H9 (cell line): ENCODE data around the gene SCAF1. TPM values are rescaled to one million over a fixed set of nuclear protein-coding genes. Genes with fewer than 3 reads are reported as not detected.

Experiments used
- DNase-seq: peaks from one replicate; pipeline ENCODE4 v3.0.0-alpha.2; 2017
- H2AFZ ChIP-seq: one replicate; pipeline ENCODE4 v1.6.1; 2013; ENCODE audit warnings: mild to moderate bottlenecking, low read length, control low read depth, moderate library complexity
- H2AK5ac ChIP-seq: 2 replicates; pipeline ENCODE4 v1.6.1; 2013; ENCODE audit warnings: low read length, control low read depth, mixed read lengths; ENCODE audit not compliant: insufficient read length
- H2BK120ac ChIP-seq: one replicate; pipeline ENCODE4 v1.6.1; 2013; ENCODE audit warnings: low read depth, mild to moderate bottlenecking, low read length, control low read depth, inconsistent platforms; ENCODE audit not compliant: poor library complexity, severe bottlenecking
- H2BK12ac ChIP-seq: 2 replicates; pipeline ENCODE4 v1.6.1; 2013; ENCODE audit warnings: low read length, control low read depth, mixed read lengths, low read depth; ENCODE audit not compliant: insufficient read length
- H2BK15ac ChIP-seq: 2 replicates; pipeline ENCODE4 v1.6.1; 2013; ENCODE audit warnings: low read depth, low read length, control low read depth
- H2BK20ac ChIP-seq: one replicate; pipeline ENCODE4 v1.6.1; 2013; ENCODE audit warnings: low read depth, mild to moderate bottlenecking, low read length, control low read depth, inconsistent platforms; ENCODE audit not compliant: poor library complexity, severe bottlenecking
- H2BK5ac ChIP-seq: 2 replicates; pipeline ENCODE4 v1.6.1; 2013; ENCODE audit warnings: low read length, control low read depth, mixed read lengths; ENCODE audit not compliant: insufficient read length
- H3K14ac ChIP-seq: 2 replicates; pipeline ENCODE4 v1.6.1; 2013; ENCODE audit warnings: low read length, control low read depth; ENCODE audit not compliant: insufficient read depth
- H3K18ac ChIP-seq: 2 replicates; pipeline ENCODE4 v1.6.1; 2013; ENCODE audit warnings: low read depth, mild to moderate bottlenecking, mixed read lengths, low read length, control low read depth; ENCODE audit not compliant: insufficient read length
- H3K23ac ChIP-seq: 2 replicates; pipeline ENCODE4 v1.6.1; 2013; ENCODE audit warnings: low read length, control low read depth, mixed read lengths, low read depth; ENCODE audit not compliant: insufficient read length
- H3K23me2 ChIP-seq: 2 replicates; pipeline ENCODE4 v1.6.1; 2013; ENCODE audit warnings: low read depth, mild to moderate bottlenecking, mixed read lengths, low read length, control low read depth; ENCODE audit not compliant: insufficient read length, poor library complexity, severe bottlenecking
- H3K27ac ChIP-seq: 2 replicates; pipeline ENCODE4 v1.5.1; 2013; ENCODE audit warnings: low read length, control low read depth, mixed read lengths, low read depth; ENCODE audit not compliant: insufficient read length
- H3K27me3 ChIP-seq: 2 replicates; pipeline ENCODE4 v1.6.1; 2013; ENCODE audit warnings: low read length, control low read depth, inconsistent platforms; ENCODE audit not compliant: insufficient read depth
- H3K4ac ChIP-seq: 2 replicates; pipeline ENCODE4 v1.6.1; 2013; ENCODE audit warnings: low read depth, mild to moderate bottlenecking, control low read depth, inconsistent platforms, low read length, moderate library complexity
- H3K4me1 ChIP-seq: 2 replicates; pipeline ENCODE4 v1.6.1; 2013; ENCODE audit warnings: low read length, control low read depth, inconsistent platforms; ENCODE audit not compliant: insufficient read depth
- H3K4me2 ChIP-seq: 2 replicates; pipeline ENCODE4 v1.6.1; 2013; ENCODE audit warnings: low read length, control low read depth, mixed read lengths; ENCODE audit not compliant: insufficient read length, insufficient read depth
- H3K56ac ChIP-seq: 2 replicates; pipeline ENCODE4 v1.6.1; 2013; ENCODE audit warnings: low read depth, mild to moderate bottlenecking, mixed read lengths, low read length, control low read depth; ENCODE audit not compliant: insufficient read length
- H3K79me1 ChIP-seq: 2 replicates; pipeline ENCODE4 v1.6.1; 2013; ENCODE audit warnings: low read depth, mild to moderate bottlenecking, moderate library complexity, low read length, control low read depth, inconsistent platforms; ENCODE audit not compliant: insufficient read depth, poor library complexity, severe bottlenecking
- H3K79me2 ChIP-seq: 2 replicates; pipeline ENCODE4 v1.6.1; 2013; ENCODE audit warnings: low read length, control low read depth, inconsistent platforms; ENCODE audit not compliant: insufficient read depth
- H3K9ac ChIP-seq: 2 replicates; pipeline ENCODE4 v1.6.1; 2013; ENCODE audit warnings: low read length, control low read depth, mixed read lengths; ENCODE audit not compliant: insufficient read length; ENCODE audit errors: extremely low read depth
- H3K9me3 ChIP-seq: one replicate; pipeline ENCODE4 v1.6.1; 2013; ENCODE audit warnings: low read depth, low read length, inconsistent platforms; ENCODE audit not compliant: control insufficient read depth
- H3T11ph ChIP-seq: one replicate; pipeline ENCODE4 v1.6.1; 2013; ENCODE audit warnings: mild to moderate bottlenecking, low read length, control low read depth, inconsistent platforms
- H4K20me1 ChIP-seq: one replicate; pipeline ENCODE4 v1.6.1; 2013; ENCODE audit not compliant: control insufficient read depth, insufficient read length, insufficient read depth
- H4K5ac ChIP-seq: 2 replicates; pipeline ENCODE4 v1.6.1; 2013; ENCODE audit warnings: low read depth, mild to moderate bottlenecking, mixed read lengths, low read length, control low read depth; ENCODE audit not compliant: insufficient read length
- H4K8ac ChIP-seq: replicated peaks from 2 replicates; pipeline ENCODE4 v1.6.1; 2013; ENCODE audit warnings: low read length, control low read depth, mixed read lengths, low read depth; ENCODE audit not compliant: insufficient read length
- H4K91ac ChIP-seq: 2 replicates; pipeline ENCODE4 v1.6.1; 2013; ENCODE audit warnings: low read depth, mild to moderate bottlenecking, moderate library complexity, mixed read lengths, low read length, control low read depth; ENCODE audit not compliant: insufficient read length
- H3K27ac Mint-ChIP-seq, 3 experiments: 2 replicates in 2 of 3; 3 replicates in 1 of 3; pipeline ENCODE4 v1.8.0; 2020 to 2021; ENCODE audit warnings: mixed read lengths in 3 of 3, mild to moderate bottlenecking in 1 of 3, moderate library complexity in 1 of 3
- H3K27me3 Mint-ChIP-seq: 2 replicates; pipeline ENCODE4 v1.8.0; 2021; ENCODE audit warnings: low read depth, mild to moderate bottlenecking, moderate library complexity, mixed read lengths
- H3K36me3 Mint-ChIP-seq, 3 experiments: 2 replicates in 2 of 3; 3 replicates in 1 of 3; pipeline ENCODE4 v1.8.0; 2020 to 2021; ENCODE audit warnings: low read depth in 3 of 3, mixed read lengths in 3 of 3; ENCODE audit not compliant: insufficient read depth in 1 of 3
- H3K4me1 Mint-ChIP-seq, 2 experiments: 2 replicates each; pipeline ENCODE4 v1.8.0; 2020; ENCODE audit warnings: mixed read lengths in 2 of 2
- H3K4me3 Mint-ChIP-seq, 2 experiments: 2 replicates in 1 of 2; 3 replicates in 1 of 2; pipeline ENCODE4 v1.8.0; 2020 to 2021; ENCODE audit warnings: mild to moderate bottlenecking in 2 of 2, mixed read lengths in 2 of 2, moderate library complexity in 1 of 2
- H3K9me3 Mint-ChIP-seq, 2 experiments: 2 replicates in 1 of 2; 3 replicates in 1 of 2; pipeline ENCODE4 v1.8.0; 2020; ENCODE audit warnings: mild to moderate bottlenecking in 2 of 2, mixed read lengths in 2 of 2, moderate library complexity in 1 of 2
- WGBS: extraction: QIAGEN DNeasy Blood & Tissue Kit; methylation state at CpG from one replicate; pipeline ENCODE4 v1.1.7; 2013; ENCODE audit warnings: missing lambda C conversion rate, low lambda C conversion rate, mixed read lengths; ENCODE audit not compliant: insufficient read length; ENCODE audit errors: extremely low coverage; 5-methylcytosine and 5-hydroxymethylcytosine counted together
- total RNA-seq: library from RNA; stranded (reverse); gene quantifications from 2 replicates; pipeline ENCODE4 v1.2.1, GENCODE V29; 2021
- TF ChIP-seq, protein P1 (sequence below): fragments of 200-600 bp; sonication (generic); conservative IDR thresholded peaks from 3 replicates; pipeline ENCODE4 v1.8.0; 2021; ENCODE audit warnings: antibody characterized with exemption, mild to moderate bottlenecking

SCAF1 gene
- total RNA-seq, 1 experiment from 2014 or later: 85.3 TPM

DNA sequence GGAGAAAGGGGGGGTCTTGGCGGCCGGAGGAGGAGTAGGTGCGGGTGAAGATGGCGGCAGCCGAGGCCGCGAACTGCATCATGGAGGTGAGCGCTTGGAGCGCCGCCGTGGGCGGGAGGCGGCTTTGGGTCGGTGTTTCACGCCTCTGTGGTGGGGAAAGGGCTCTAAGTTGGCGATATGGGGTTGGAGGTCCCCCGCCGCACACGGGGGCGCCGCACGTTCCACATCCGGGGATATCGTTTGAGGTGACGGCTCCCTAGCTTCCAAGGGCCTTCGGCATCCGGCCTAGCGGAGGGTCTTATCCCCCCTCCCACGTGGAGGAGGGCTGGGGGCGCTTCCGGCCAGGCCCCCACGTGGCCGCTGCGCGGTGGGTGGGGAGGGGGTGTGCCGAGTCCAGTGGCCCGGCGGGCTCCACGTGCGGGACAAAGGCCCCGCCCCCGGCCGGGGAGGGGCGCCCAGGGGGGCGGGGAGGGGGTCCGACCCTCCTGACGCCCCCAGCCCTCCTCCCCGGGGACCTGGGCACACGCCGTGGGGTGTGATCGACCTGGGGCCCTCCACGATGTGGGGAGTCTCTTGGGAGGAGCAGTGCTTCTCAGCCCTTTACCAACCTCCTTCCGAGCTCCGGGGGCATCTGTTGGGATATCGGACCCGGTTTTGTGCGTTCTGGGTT, 35.4 kb downstream of the SCAF1 start, which contains the start of gene PRMT1:
Gene PRMT1 (plus strand): TSS at position 41 of the 670 bp plus-strand sequence. CDS start 10 bp downstream, at position 51.
- H3K27ac ChIP-seq: peak within 1 kb of the TSS; percentile 85
- H2AK5ac ChIP-seq: no peak within 1 kb of the TSS
- H3K79me1 ChIP-seq: peaks cover 2% of the 10 kb centered on the region
- H4K20me1 ChIP-seq: no peaks in the 10 kb centered on the region
- H4K91ac ChIP-seq: no peak within 1 kb of the TSS
- H3K4me3 Mint-ChIP-seq: peak within 1 kb of the TSS; percentile 97 to 98
- H3K14ac ChIP-seq: peak within 1 kb of the TSS; percentile 93
- H3K4ac ChIP-seq: peak within 1 kb of the TSS; percentile 13; the same call in 1 of the 2 replicates
- H2AFZ ChIP-seq: no peak within 1 kb of the TSS
- H2BK12ac ChIP-seq: no peak within 1 kb of the TSS
- peaks cover 4% of the 10 kb centered on the region for H3K23me2 ChIP-seq
- no peak within 1 kb of the TSS for H3K56ac ChIP-seq
- H3K9me3 ChIP-seq: no peaks in the 10 kb centered on the region
- peak within 1 kb of the TSS; percentile 100 for H3K27ac Mint-ChIP-seq
- no peak within 1 kb of the TSS for H4K8ac ChIP-seq
- no peak within 1 kb of the TSS for H2BK20ac ChIP-seq
- H3K27me3 ChIP-seq: no peaks in the 10 kb centered on the region
- H3K18ac ChIP-seq: peak within 1 kb of the TSS; percentile 97
- H2BK15ac ChIP-seq: no peak within 1 kb of the TSS
- peaks cover 26 to 33% (median 28%) of the 10 kb centered on the region in 3 experiments; a peak in 6 of 7 replicates for H3K36me3 Mint-ChIP-seq
- peak within 1 kb of the TSS; percentile 85 for H2BK5ac ChIP-seq
- H4K5ac ChIP-seq: peak within 1 kb of the TSS; percentile 60
- peaks cover 22% of the 10 kb centered on the region; the same call in 1 of the 2 replicates for H3K79me2 ChIP-seq
- H3K23ac ChIP-seq: no peak within 1 kb of the TSS
- peak within 1 kb of the TSS; percentile 90 for H3T11ph ChIP-seq
- H3K9ac ChIP-seq: peak within 1 kb of the TSS; percentile 95
- H3K9me3 Mint-ChIP-seq: no peaks in the 10 kb centered on the region; a peak in 2 of 5 replicates
- WGBS: no CpG with 5 or more reads among the region's 57 CpGs
- peaks cover 6% of the 10 kb centered on the region for H3K4me1 ChIP-seq
- TF ChIP-seq, protein P1, sequence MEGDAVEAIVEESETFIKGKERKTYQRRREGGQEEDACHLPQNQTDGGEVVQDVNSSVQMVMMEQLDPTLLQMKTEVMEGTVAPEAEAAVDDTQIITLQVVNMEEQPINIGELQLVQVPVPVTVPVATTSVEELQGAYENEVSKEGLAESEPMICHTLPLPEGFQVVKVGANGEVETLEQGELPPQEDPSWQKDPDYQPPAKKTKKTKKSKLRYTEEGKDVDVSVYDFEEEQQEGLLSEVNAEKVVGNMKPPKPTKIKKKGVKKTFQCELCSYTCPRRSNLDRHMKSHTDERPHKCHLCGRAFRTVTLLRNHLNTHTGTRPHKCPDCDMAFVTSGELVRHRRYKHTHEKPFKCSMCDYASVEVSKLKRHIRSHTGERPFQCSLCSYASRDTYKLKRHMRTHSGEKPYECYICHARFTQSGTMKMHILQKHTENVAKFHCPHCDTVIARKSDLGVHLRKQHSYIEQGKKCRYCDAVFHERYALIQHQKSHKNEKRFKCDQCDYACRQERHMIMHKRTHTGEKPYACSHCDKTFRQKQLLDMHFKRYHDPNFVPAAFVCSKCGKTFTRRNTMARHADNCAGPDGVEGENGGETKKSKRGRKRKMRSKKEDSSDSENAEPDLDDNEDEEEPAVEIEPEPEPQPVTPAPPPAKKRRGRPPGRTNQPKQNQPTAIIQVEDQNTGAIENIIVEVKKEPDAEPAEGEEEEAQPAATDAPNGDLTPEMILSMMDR: no peak
- peaks cover 20 to 35% of the 10 kb centered on the region in 2 experiments for H3K4me1 Mint-ChIP-seq
- H3K4me2 ChIP-seq: peak within 1 kb of the TSS; percentile 63
- peaks cover 2% of the 10 kb centered on the region; the same call in 1 of the 2 replicates for H3K27me3 Mint-ChIP-seq
- H2BK120ac ChIP-seq: peak within 1 kb of the TSS; percentile 78
- peak; percentile 69 for DNase-seq
